Measurements from ENCODE around the gene SLAMF1.
"Not testable (repeated sequence)": the region's sequence is repeated elsewhere in the genome, so short reads cannot be mapped to it uniquely, and the experiment has no call there.

Gene SLAMF1

GRCh38 chr1:160631983-160632625 is 14.7 kb downstream of the SLAMF1 start:
- TF ChIP-seq, protein P1, sequence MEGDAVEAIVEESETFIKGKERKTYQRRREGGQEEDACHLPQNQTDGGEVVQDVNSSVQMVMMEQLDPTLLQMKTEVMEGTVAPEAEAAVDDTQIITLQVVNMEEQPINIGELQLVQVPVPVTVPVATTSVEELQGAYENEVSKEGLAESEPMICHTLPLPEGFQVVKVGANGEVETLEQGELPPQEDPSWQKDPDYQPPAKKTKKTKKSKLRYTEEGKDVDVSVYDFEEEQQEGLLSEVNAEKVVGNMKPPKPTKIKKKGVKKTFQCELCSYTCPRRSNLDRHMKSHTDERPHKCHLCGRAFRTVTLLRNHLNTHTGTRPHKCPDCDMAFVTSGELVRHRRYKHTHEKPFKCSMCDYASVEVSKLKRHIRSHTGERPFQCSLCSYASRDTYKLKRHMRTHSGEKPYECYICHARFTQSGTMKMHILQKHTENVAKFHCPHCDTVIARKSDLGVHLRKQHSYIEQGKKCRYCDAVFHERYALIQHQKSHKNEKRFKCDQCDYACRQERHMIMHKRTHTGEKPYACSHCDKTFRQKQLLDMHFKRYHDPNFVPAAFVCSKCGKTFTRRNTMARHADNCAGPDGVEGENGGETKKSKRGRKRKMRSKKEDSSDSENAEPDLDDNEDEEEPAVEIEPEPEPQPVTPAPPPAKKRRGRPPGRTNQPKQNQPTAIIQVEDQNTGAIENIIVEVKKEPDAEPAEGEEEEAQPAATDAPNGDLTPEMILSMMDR (IDR thresholded peaks at IDR 0.05; ENCODE audit: low read depth, low read length) = no peak
- no peak for DNase-seq (ENCODE audit: extremely low read depth, low read depth)

DNA sequence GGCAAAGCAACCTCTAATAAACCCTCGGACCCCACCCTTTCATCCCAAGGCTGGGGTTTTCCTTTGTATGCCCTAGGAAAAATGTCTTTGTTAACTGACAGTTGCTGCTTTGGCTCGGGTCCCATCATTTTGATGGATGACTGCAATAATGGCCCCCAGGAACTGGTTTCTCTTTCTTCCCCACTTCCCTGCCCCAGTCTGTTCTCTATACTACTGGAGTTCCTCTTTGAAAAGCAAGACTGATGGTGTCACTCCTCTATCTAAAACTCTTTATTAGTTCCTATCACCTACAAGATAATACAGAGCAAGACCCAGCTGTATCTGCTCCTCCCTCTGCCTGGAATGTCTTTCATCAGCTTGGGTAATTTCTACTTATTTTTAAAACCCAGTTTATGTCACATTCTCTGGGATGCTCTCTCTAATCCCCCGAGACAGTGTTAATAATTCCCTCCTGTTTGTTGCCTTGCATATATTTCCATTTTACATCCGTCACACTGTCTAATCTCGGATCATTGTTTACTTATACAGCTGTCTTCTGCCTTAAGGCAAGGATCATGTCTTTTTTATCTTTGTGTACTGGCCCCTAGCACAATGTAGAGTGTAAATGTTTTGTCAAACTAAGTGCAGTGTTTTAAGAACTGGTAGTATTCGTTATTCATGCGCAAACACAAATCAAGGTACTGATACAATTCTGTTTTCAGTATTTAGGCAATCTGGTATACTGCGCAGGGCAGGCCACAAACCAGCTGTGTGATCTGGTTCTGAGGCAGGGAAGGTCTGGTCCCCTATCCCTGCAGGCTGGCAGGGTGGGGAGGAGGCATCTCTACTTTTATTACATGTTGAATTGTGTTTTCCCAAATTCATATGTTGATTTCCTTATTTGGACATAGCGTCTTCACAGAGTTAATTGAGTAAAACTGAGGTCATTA is 16.1 kb downstream of the SLAMF1 start:
- TF ChIP-seq, protein P1 (IDR thresholded peaks at IDR 0.05; ENCODE audit: low read depth, low read length) = no peak
- DNase-seq (ENCODE audit: extremely low read depth, low read depth) = no peak

GRCh38 chr1:160629286-160630210 is 17.3 kb downstream of the SLAMF1 start:
- no peak for DNase-seq (ENCODE audit: extremely low read depth, low read depth)
- TF ChIP-seq, protein P1 (IDR thresholded peaks at IDR 0.05; ENCODE audit: low read depth, low read length) = no peak

GRCh38 chr1:160628799-160629263 is 18.0 kb downstream of the SLAMF1 start:
- TF ChIP-seq, protein P1 (IDR thresholded peaks at IDR 0.05; ENCODE audit: low read depth, low read length) = no peak
- DNase-seq (ENCODE audit: extremely low read depth, low read depth) = no peak

- DNase-seq (ENCODE audit: extremely low read depth, low read depth) = not testable (repeated sequence)
These were observed 19.1 kb downstream of the SLAMF1 start for GRCh38 chr1:160627677-160628289.

GRCh38 chr1:160626509-160627342 is 20.1 kb downstream of the SLAMF1 start:
- no peak for DNase-seq (ENCODE audit: extremely low read depth, low read depth)
- TF ChIP-seq, protein P1 (IDR thresholded peaks at IDR 0.05; ENCODE audit: low read depth, low read length) = no peak
